Caco-2 (cell line): ENCODE data around the gene FOXP3. TPM values are rescaled to one million over a fixed set of nuclear protein-coding genes. Genes with fewer than 3 reads are reported as not detected.

Source experiments
- BruUV-seq: library from RNA; stranded (reverse); fragments of 400-500 nt; replicated peaks from 2 replicates; lab custom pipeline; 2021; lab: Mats Ljungman, UMichigan
- CTCF ChIA-PET: fragments of 300-600 bp; sonication (Branson Sonifier 250); formaldehyde crosslinking; loops from one replicate; lab custom pipeline; 2022; ENCODE audit warnings: antibody characterized with exemption; lab: Charles Lee
- POLR2A ChIA-PET: fragments of 300-600 bp; sonication (Branson Sonifier 250); formaldehyde crosslinking; loops from one replicate; lab custom pipeline; 2022; ENCODE audit warnings: antibody characterized with exemption; lab: Charles Lee
- DNase-seq, 2 experiments: peaks; one replicate each; pipeline versions ENCODE4 v3.0.0 to v3.0.0-alpha.2; 2020 to 2022
- H3K27me3 ChIP-seq: replicated peaks from 2 replicates; pipeline ENCODE4 v1.6.0; 2011; ENCODE audit warnings: low read length; ENCODE audit not compliant: control insufficient read depth, insufficient read depth
- H3K36me3 ChIP-seq: 2 replicates; pipeline ENCODE4 v1.5.1; 2011; ENCODE audit warnings: low read length; ENCODE audit not compliant: control insufficient read depth, insufficient read depth
- H3K4me1 ChIP-seq: fragments of 250-450 bp; sonication (Bioruptor Pico); 2 replicates; pipeline ENCODE4 v1.5.1; 2020; ENCODE audit warnings: mild to moderate bottlenecking
- H3K4me3 ChIP-seq: 2 replicates; pipeline ENCODE4 v1.5.1; 2011; ENCODE audit warnings: low read depth, mild to moderate bottlenecking, control low read depth, low read length
- H3K9me3 ChIP-seq: fragments of 250-450 bp; sonication (Bioruptor Pico); 2 replicates; pipeline ENCODE4 v1.5.1; 2020; ENCODE audit warnings: mild to moderate bottlenecking, moderate library complexity
- H3K27ac Mint-ChIP-seq: one replicate; pipeline ENCODE4 v1.8.0; 2022; ENCODE audit warnings: mixed read lengths; ENCODE audit not compliant: unreplicated experiment
- H3K27me3 Mint-ChIP-seq: one replicate; pipeline ENCODE4 v1.8.0; 2022; ENCODE audit warnings: mixed read lengths; ENCODE audit not compliant: insufficient read depth, unreplicated experiment
- H3K36me3 Mint-ChIP-seq: one replicate; pipeline ENCODE4 v1.8.0; 2022; ENCODE audit warnings: mild to moderate bottlenecking, mixed read lengths; ENCODE audit not compliant: insufficient read depth, unreplicated experiment
- H3K4me1 Mint-ChIP-seq: one replicate; pipeline ENCODE4 v1.8.0; 2022; ENCODE audit warnings: low read depth, mixed read lengths; ENCODE audit not compliant: unreplicated experiment
- H3K4me3 Mint-ChIP-seq: one replicate; pipeline ENCODE4 v1.8.0; 2022; ENCODE audit warnings: mild to moderate bottlenecking, moderate library complexity, mixed read lengths; ENCODE audit not compliant: unreplicated experiment
- H3K9me3 Mint-ChIP-seq: one replicate; pipeline ENCODE4 v1.8.0; 2022; ENCODE audit warnings: mixed read lengths; ENCODE audit not compliant: unreplicated experiment
- intact Hi-C: fragments of 100-400 bp; cut with micrococcal nuclease; formaldehyde crosslinking; loops from one replicate; pipeline ENCODE4 v1.10.0; 2022; ENCODE audit not compliant: unreplicated experiment
- total RNA-seq: library from RNA; stranded (reverse); gene quantifications from 2 replicates; pipeline ENCODE4 v1.2.3, GENCODE V29; 2022
- TF ChIP-seq, protein P1 (sequence below), 2 experiments: fragments of 200-600 bp in 1 of 2; IDR thresholded peaks; 1 replicate in 1 of 2; 2 replicates in 1 of 2; pipeline versions ENCODE4 v1.5.1 to v1.8.0; 2011 to 2022; ENCODE audit warnings: antibody characterized with exemption in 1 of 2, control low read depth in 1 of 2, inconsistent platforms in 1 of 2, low read depth in 1 of 2, low read length in 1 of 2, mild to moderate bottlenecking in 1 of 2, moderate library complexity in 1 of 2; ENCODE audit not compliant: insufficient read depth in 1 of 2, severe bottlenecking in 1 of 2, unreplicated experiment in 1 of 2

Gene FOXP3
- total RNA-seq, 1 experiment from 2014 or later, result 0.88 TPM

DNA sequence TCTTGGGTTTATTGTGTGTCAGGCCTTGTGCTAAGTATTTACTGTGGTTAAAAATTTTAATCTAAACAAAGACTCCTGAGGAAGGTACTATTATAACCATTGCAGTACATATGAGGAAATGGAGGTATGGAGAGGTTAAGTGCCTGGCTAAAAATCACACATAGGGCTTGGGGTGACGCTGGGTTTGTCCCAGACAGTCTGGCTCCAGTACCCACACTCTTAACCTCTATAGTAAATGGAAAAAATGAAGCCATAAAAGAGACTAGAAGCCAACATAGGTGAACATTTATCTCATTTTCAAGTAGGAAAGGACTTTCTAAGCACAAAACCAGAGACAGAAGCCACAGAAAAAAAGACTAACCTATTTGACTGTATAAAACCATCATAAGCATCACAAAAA is 1.9 kb downstream of the FOXP3 start:
- intact Hi-C loops, result no loop called here
- CTCF ChIA-PET, result no interaction called here
- peaks cover 8% of the 10 kb centered on the region for H3K4me1 Mint-ChIP-seq
- no peaks in the 10 kb centered on the region for H3K9me3 Mint-ChIP-seq
- TF ChIP-seq, protein P1, sequence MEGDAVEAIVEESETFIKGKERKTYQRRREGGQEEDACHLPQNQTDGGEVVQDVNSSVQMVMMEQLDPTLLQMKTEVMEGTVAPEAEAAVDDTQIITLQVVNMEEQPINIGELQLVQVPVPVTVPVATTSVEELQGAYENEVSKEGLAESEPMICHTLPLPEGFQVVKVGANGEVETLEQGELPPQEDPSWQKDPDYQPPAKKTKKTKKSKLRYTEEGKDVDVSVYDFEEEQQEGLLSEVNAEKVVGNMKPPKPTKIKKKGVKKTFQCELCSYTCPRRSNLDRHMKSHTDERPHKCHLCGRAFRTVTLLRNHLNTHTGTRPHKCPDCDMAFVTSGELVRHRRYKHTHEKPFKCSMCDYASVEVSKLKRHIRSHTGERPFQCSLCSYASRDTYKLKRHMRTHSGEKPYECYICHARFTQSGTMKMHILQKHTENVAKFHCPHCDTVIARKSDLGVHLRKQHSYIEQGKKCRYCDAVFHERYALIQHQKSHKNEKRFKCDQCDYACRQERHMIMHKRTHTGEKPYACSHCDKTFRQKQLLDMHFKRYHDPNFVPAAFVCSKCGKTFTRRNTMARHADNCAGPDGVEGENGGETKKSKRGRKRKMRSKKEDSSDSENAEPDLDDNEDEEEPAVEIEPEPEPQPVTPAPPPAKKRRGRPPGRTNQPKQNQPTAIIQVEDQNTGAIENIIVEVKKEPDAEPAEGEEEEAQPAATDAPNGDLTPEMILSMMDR (IDR thresholded peaks at IDR 0.05; ENCODE audit: insufficient read depth in 1 of 2, low read depth in 1 of 2, low read length in 1 of 2, severe bottlenecking in 1 of 2, unreplicated experiment in 1 of 2), result no peak
- no peaks in the 10 kb centered on the region for H3K27me3 Mint-ChIP-seq
- no peak overlapping the region for H3K27ac Mint-ChIP-seq
- Histone ChIP-seq H3K4me1 (no peaks in the 10 kb centered on the region), H3K4me3 (no peak overlapping the region), H3K36me3 (no peaks in the 10 kb centered on the region), H3K27me3 (no peaks in the 10 kb centered on the region), H3K9me3 (no peaks in the 10 kb centered on the region)
- BruUV-seq, result no TSS peak
- DNase-seq, result no peak
- POLR2A ChIA-PET, result no interaction called here
- no peak overlapping the region for H3K4me3 Mint-ChIP-seq
- peaks cover 3% of the 10 kb centered on the region for H3K36me3 Mint-ChIP-seq

DNA sequence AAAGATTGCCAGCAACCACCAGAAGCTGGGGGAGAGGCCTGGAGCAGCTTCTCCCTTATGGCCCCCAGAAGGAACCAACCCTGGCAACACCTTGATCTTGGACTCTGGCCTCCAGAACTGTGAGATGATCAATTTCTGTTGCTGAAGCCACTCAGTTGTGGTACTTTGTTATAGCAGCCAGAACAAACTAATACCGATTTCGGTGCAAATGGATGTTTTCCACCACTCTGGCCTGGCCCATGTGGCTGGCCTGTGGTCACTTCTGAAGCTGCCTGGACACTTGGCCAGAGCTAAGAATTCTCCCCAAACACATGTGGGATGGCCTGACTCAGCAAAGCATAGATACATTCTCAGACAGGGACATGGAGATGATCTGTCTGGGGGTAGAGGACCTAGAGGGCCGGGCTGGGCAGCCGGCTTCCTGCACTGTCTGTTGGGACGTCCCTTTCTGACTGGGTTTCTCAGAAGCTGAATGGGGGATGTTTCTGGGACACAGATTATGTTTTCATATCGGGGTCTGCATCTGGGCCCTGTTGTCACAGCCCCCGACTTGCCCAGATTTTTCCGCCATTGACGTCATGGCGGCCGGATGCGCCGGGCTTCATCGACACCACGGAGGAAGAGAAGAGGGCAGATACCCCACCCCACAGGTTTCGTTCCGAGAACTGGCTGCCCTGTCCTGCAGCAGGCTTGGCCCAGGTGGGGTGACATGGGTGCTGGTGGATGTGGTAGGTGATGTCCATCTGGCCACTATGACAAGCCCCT is 4.1 kb downstream of the FOXP3 start:
- DNase-seq, result no peak
- intact Hi-C loops, result no loop called here
- Histone ChIP-seq H3K9me3 (no peaks in the 10 kb centered on the region), H3K36me3 (no peaks in the 10 kb centered on the region), H3K4me1 (no peaks in the 10 kb centered on the region), H3K4me3 (no peak overlapping the region), H3K27me3 (no peaks in the 10 kb centered on the region)
- Mint-ChIP-seq H3K36me3 (no peaks in the 10 kb centered on the region), H3K4me1 (no peaks in the 10 kb centered on the region), H3K4me3 (no peak overlapping the region), H3K27me3 (no peaks in the 10 kb centered on the region), H3K9me3 (no peaks in the 10 kb centered on the region), H3K27ac (no peak overlapping the region)
- TF ChIP-seq, protein P1 (IDR thresholded peaks at IDR 0.05; ENCODE audit: insufficient read depth in 1 of 2, low read depth in 1 of 2, low read length in 1 of 2, severe bottlenecking in 1 of 2, unreplicated experiment in 1 of 2), result no peak
- BruUV-seq, result no TSS peak
- POLR2A ChIA-PET, result no interaction called here
- CTCF ChIA-PET, result interaction anchor here (0.6 kb wide), 1 partner anchor 523 kb away, joined by 3 read pairs; no protein-coding TSS in a partner anchor

DNA sequence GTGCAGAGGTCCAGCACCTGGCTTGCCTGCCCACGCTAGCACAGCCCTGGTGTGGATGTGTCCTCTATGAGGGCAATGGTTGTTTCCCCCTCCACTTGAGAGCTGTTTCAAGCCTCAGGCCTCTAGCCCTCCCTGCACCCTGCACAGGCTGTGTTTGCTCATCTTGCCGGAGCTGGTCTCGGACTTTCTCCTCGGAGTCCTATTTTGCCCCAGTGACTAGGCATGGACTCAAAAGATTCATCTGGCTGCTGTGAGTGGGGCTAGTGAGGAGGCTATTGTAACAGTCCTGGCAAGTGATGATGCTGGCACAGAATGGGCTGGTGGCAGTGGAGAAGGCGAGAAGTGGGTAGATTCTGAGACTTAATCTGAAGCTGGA is 5.8 kb downstream of the FOXP3 start:
- no peak overlapping the region for H3K4me3 ChIP-seq
- intact Hi-C loops, result no loop called here
- H3K4me3 Mint-ChIP-seq, result no peak overlapping the region
- POLR2A ChIA-PET, result no interaction called here
- TF ChIP-seq, protein P1 (IDR thresholded peaks at IDR 0.05; ENCODE audit: insufficient read depth in 1 of 2, low read depth in 1 of 2, low read length in 1 of 2, severe bottlenecking in 1 of 2, unreplicated experiment in 1 of 2), result no peak
- no peaks in the 10 kb centered on the region for H3K27me3 Mint-ChIP-seq
- no peaks in the 10 kb centered on the region for H3K36me3 ChIP-seq
- H3K9me3 Mint-ChIP-seq, result no peaks in the 10 kb centered on the region
- no peaks in the 10 kb centered on the region for H3K4me1 Mint-ChIP-seq
- no peaks in the 10 kb centered on the region for H3K4me1 ChIP-seq
- BruUV-seq, result no TSS peak
- CTCF ChIA-PET, result no interaction called here
- no peaks in the 10 kb centered on the region for H3K27me3 ChIP-seq
- DNase-seq, result no peak
- H3K27ac Mint-ChIP-seq, result no peak overlapping the region
- H3K36me3 Mint-ChIP-seq, result no peaks in the 10 kb centered on the region
- H3K9me3 ChIP-seq, result no peaks in the 10 kb centered on the region
